Hepatocyte (in vitro differentiated cells): Measurements from ENCODE around the gene PPHLN1. TPM values are rescaled to one million over a fixed set of nuclear protein-coding genes. Genes with fewer than 3 reads are reported as not detected.

Experiments
- DNase-seq: peaks from one replicate; pipeline ENCODE4 v3.0.0-alpha.2; 2016; ENCODE audit warnings: low spot score
- H2AFZ ChIP-seq: fragments of 200-600 bp; sonication (generic); 2 replicates; pipeline ENCODE4 v1.6.0; 2016; ENCODE audit warnings: antibody characterized with exemption, mild to moderate bottlenecking
- H3K27ac ChIP-seq: fragments of 200-600 bp; sonication (generic); 2 replicates; pipeline ENCODE4 v1.5.1; 2016; ENCODE audit warnings: mild to moderate bottlenecking
- H3K27me3 ChIP-seq: fragments of 200-600 bp; sonication (generic); 2 replicates; pipeline ENCODE4 v1.6.1; 2016
- H3K36me3 ChIP-seq: fragments of 200-600 bp; sonication (generic); replicated peaks from 2 replicates; pipeline ENCODE4 v1.5.1; 2016; ENCODE audit warnings: low read depth; ENCODE audit not compliant: insufficient read depth
- H3K4me1 ChIP-seq: fragments of 200-600 bp; sonication (generic); 2 replicates; pipeline ENCODE4 v1.5.1; 2016; ENCODE audit warnings: mild to moderate bottlenecking, moderate library complexity; ENCODE audit not compliant: insufficient read depth
- H3K4me2 ChIP-seq: fragments of 200-600 bp; sonication (generic); 2 replicates; pipeline ENCODE4 v1.6.0; 2016
- H3K4me3 ChIP-seq: fragments of 200-600 bp; sonication (generic); 2 replicates; pipeline ENCODE4 v1.5.1; 2016; ENCODE audit warnings: mild to moderate bottlenecking
- H3K79me2 ChIP-seq: fragments of 200-600 bp; sonication (generic); 2 replicates; pipeline ENCODE4 v1.6.0; 2017; ENCODE audit warnings: mild to moderate bottlenecking
- H3K9me2 ChIP-seq: fragments of 200-600 bp; sonication (generic); replicated peaks from 2 replicates; pipeline ENCODE4 v1.6.0; 2017; ENCODE audit warnings: mild to moderate bottlenecking; ENCODE audit not compliant: insufficient read depth
- H3K9me3 ChIP-seq: fragments of 200-600 bp; sonication (generic); 2 replicates; pipeline ENCODE4 v1.5.1; 2016; ENCODE audit warnings: low read depth, mild to moderate bottlenecking
- H4K20me1 ChIP-seq: fragments of 200-600 bp; sonication (generic); 2 replicates; pipeline ENCODE4 v1.6.0; 2016; ENCODE audit warnings: mild to moderate bottlenecking; ENCODE audit not compliant: insufficient read depth, poor library complexity, severe bottlenecking
- EZH2 ChIP-seq: fragments of 200-600 bp; sonication (generic); IDR thresholded peaks from 2 replicates; pipeline ENCODE4 v1.6.1; 2016; ENCODE audit warnings: antibody characterized with exemption, mild to moderate bottlenecking, borderline replicate concordance
- EZH2phosphoT487 ChIP-seq: fragments of 200-600 bp; sonication (generic); IDR thresholded peaks from one replicate; pipeline ENCODE4 v1.6.1; 2018; ENCODE audit warnings: antibody characterized with exemption, mild to moderate bottlenecking, low read depth, moderate library complexity; ENCODE audit not compliant: unreplicated experiment, severe bottlenecking
- WGBS: methylation state at CpG from one replicate; pipeline ENCODE4 v1.1.6; 2016; ENCODE audit warnings: low lambda C conversion rate; ENCODE audit errors: missing lambda C conversion rate; 5-methylcytosine and 5-hydroxymethylcytosine counted together
- polyA plus RNA-seq: library from polyadenylated mRNA; unstranded; fragments of >200 nt; fragmentation: Nextera tagmentation; extraction: Ambion mirVana; gene quantifications from 2 replicates; pipeline ENCODE4 v1.2.1, GENCODE V29; 2016
- total RNA-seq: library from RNA; depleted of rRNA; stranded (reverse); fragments of >200 nt; gene quantifications from 2 replicates; pipeline ENCODE4 v1.2.3, GENCODE V29; 2014
- TF ChIP-seq, protein P1 (sequence below): fragments of 200-600 bp; sonication (generic); IDR thresholded peaks from 2 replicates; pipeline ENCODE4 v1.5.1; 2016; ENCODE audit warnings: antibody characterized with exemption, mild to moderate bottlenecking; ENCODE audit not compliant: poor library complexity

Gene PPHLN1
- total and polyA plus RNA-seq, 2 experiments from 2014 or later = 38.1 to 65.4 TPM

DNA sequence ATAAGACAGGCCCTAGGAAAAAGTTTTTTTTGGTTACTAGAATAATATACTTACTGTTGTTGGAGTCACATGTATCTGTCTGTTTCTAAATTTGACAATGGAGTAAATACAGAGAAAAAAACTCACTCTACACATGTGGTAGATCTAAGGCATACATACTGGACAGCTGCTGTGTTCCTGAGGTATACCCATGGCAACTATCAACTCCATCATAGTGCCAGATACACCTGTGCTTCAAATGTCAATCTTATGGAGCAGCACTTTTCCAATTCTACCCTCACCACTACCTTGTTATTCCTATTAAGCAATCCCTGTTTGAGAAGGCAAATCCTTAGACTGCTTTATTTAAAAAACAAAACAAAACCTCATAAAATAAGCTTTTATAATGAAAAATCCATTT is 3.4 kb upstream of the PPHLN1 start:
- TF ChIP-seq, protein P1, sequence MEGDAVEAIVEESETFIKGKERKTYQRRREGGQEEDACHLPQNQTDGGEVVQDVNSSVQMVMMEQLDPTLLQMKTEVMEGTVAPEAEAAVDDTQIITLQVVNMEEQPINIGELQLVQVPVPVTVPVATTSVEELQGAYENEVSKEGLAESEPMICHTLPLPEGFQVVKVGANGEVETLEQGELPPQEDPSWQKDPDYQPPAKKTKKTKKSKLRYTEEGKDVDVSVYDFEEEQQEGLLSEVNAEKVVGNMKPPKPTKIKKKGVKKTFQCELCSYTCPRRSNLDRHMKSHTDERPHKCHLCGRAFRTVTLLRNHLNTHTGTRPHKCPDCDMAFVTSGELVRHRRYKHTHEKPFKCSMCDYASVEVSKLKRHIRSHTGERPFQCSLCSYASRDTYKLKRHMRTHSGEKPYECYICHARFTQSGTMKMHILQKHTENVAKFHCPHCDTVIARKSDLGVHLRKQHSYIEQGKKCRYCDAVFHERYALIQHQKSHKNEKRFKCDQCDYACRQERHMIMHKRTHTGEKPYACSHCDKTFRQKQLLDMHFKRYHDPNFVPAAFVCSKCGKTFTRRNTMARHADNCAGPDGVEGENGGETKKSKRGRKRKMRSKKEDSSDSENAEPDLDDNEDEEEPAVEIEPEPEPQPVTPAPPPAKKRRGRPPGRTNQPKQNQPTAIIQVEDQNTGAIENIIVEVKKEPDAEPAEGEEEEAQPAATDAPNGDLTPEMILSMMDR = no peak
- TF ChIP-seq EZH2phosphoT487 = no peak
- TF ChIP-seq EZH2 = no peak
- H3K9me3 ChIP-seq = no peaks in the 10 kb centered on the region

DNA sequence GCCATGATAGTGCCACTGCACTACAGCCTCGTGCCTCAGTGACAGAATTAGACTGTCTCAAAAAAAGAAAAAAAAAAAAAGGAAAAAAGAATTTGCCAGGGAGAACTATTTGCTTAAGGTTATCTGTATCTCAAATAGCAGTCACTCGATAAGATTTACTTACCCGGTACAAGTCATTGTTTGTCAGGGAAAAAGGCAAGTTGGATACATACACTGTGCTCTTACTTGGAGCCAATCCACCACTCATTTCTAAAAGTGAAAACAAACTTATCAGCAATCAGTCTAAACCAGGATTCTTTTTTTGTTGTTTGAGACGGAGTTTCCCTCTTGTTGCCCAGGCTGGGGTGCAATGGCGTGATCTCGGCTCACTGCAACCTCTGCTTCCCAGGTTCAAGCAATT is 2.1 kb upstream of the PPHLN1 start:
- no peaks in the 10 kb centered on the region for H3K36me3 ChIP-seq
- no peak overlapping the region for H3K4me3 ChIP-seq
- no peak overlapping the region for H3K27ac ChIP-seq
- peaks cover 13% of the 10 kb centered on the region for H3K4me1 ChIP-seq
- H3K27me3 ChIP-seq = no peaks in the 10 kb centered on the region
- H4K20me1 ChIP-seq = no peaks in the 10 kb centered on the region
- H3K79me2 ChIP-seq = peaks cover 26% of the 10 kb centered on the region
- H3K4me2 ChIP-seq = peak overlapping the region; percentile 88
- TF ChIP-seq EZH2phosphoT487 (no peak), EZH2 (no peak)
- TF ChIP-seq, protein P1 = no peak
- no peaks in the 10 kb centered on the region for H3K9me2 ChIP-seq
- 83% methylated on average over 6 of the region's 6 CpGs for WGBS
- no peaks in the 10 kb centered on the region for H3K9me3 ChIP-seq
- H2AFZ ChIP-seq = no peak overlapping the region
- no peak for DNase-seq

More for the DNA sequence above, 3.4 kb upstream of the PPHLN1 start:
- Histone ChIP-seq H3K4me3 (no peak overlapping the region), H4K20me1 (no peaks in the 10 kb centered on the region), H3K79me2 (peaks cover 13% of the 10 kb centered on the region), H2AFZ (no peak overlapping the region), H3K27ac (no peak overlapping the region), H3K4me2 (no peak overlapping the region), H3K27me3 (no peaks in the 10 kb centered on the region), H3K9me2 (no peaks in the 10 kb centered on the region), H3K36me3 (no peaks in the 10 kb centered on the region), H3K4me1 (peaks cover 7% of the 10 kb centered on the region)
- DNase-seq = no peak

DNA sequence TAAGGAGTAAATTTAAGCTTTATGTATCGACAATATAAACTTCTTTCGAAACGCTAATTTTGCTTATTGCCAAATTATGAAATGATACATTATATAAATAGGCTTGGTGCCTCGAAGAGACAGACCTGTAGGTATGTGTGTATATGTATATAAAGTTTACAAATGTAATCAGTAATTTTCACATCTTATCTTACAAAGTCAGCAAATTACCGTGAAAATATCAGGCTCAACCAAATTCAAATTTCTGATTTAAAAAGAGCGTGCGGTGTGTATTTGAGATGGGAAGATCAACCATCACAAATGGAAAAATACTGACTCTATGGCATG is 678 bp upstream of the PPHLN1 start:
- Histone ChIP-seq H3K9me3 (no peaks in the 10 kb centered on the region), H2AFZ (peak overlapping the region; percentile 90), H4K20me1 (no peaks in the 10 kb centered on the region), H3K27ac (peak overlapping the region; percentile 93), H3K36me3 (no peaks in the 10 kb centered on the region), H3K79me2 (peaks cover 41% of the 10 kb centered on the region), H3K9me2 (no peaks in the 10 kb centered on the region), H3K4me1 (peaks cover 13% of the 10 kb centered on the region), H3K27me3 (no peaks in the 10 kb centered on the region), H3K4me3 (peak overlapping the region; percentile 68), H3K4me2 (peak overlapping the region; percentile 88)
- DNase-seq = no peak
- WGBS = 47% methylated on average over 7 of the region's 7 CpGs
- TF ChIP-seq EZH2 = no peak

DNA sequence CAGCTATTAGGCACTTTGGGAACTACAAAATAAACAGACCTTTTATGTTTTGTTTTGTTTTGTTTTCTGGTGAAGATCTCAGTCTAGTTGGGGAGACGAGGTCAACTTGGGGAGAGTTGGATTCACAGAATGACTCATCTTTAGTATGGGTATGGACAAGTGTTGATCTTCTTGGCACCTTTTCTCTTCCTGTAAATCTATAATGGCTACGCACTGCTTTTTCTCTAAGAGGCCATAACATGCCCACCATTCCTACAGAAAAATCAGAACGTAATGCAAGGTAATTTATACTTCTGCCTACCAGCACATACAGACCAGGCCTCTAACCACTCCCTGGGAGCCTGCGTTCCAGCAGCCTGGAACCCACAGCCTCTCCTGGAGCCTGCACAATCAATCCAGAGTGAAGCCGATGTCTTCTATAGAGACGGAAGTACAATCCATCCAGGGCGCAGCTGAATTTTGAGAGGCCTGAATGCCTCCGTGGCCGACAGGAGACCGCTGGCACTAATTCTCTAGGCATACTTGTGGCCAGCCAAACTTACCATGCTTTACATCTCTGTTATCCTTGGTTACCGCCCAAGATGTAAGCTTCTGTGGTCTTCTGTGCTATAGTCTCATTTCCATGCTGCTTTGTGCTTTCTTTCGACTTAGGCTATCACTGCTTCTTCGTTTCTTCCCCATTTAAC is 717 bp downstream of the PPHLN1 start:
- Histone ChIP-seq H3K27me3 (no peaks in the 10 kb centered on the region), H3K79me2 (peaks cover 49% of the 10 kb centered on the region), H2AFZ (peak overlapping the region; percentile 90), H3K36me3 (no peaks in the 10 kb centered on the region), H3K9me2 (no peaks in the 10 kb centered on the region), H3K4me3 (peak overlapping the region; percentile 68), H4K20me1 (peaks cover 8% of the 10 kb centered on the region), H3K27ac (peak overlapping the region; percentile 93), H3K4me1 (peaks cover 13% of the 10 kb centered on the region), H3K4me2 (peak overlapping the region; percentile 88), H3K9me3 (no peaks in the 10 kb centered on the region)
- peak; percentile 15 for DNase-seq
- TF ChIP-seq EZH2phosphoT487 (no peak), EZH2 (no peak)
- TF ChIP-seq, protein P1 = no peak
- WGBS = 20% methylated on average over 13 of the region's 13 CpGs
